Measurements from ENCODE around the gene ALG2.

- TF ChIP-seq POLR2A (IDR thresholded peaks at IDR 0.05) (no peak), EP300 (IDR thresholded peaks at IDR 0.05; ENCODE audit: low read depth) (no peak), CTCF (IDR thresholded peaks at IDR 0.05) (no peak)
These were observed 50.3 kb downstream of the ALG2 start for GRCh38 chr9:99171225-99172123.
